LHCN-M2 (cell line): ENCODE results near the gene DCP1B. TPM values are rescaled to one million over a fixed set of nuclear protein-coding genes. Genes with fewer than 3 reads are reported as not detected.

Experiments used
- DNase-seq: peaks from one replicate; pipeline ENCODE4 v3.0.0-alpha.2; 2012; ENCODE audit warnings: low read depth
- total RNA-seq: library from RNA; depleted of rRNA; stranded (reverse); fragments of >200 nt; gene quantifications from 2 replicates; pipeline ENCODE4 v1.2.3, GENCODE V29; 2014; rRNA removed

DCP1B gene
- total RNA-seq, 1 experiment from 2014 or later: 20.8 TPM

GRCh38 chr12:1896964-1897363, 107.3 kb downstream of the DCP1B start:
- DNase-seq: no peak

Other genes starting within 250 kb of the DCP1B start
- not detected in 2 replicates for gene LRTM2, start 183.9 kb downstream of the DCP1B start, total RNA-seq
- not detected in 2 replicates for gene CACNA2D4, start 85.8 kb downstream of the DCP1B start, total RNA-seq
- 0.13 and 0.57 TPM in 2 replicates for gene CACNA1C, start 48.5 kb upstream of the DCP1B start, total RNA-seq